Umbilical cord (tissue), 2 donors: ENCODE data around the gene CACTIN. TPM values are rescaled to one million over a fixed set of nuclear protein-coding genes. Genes with fewer than 3 reads are reported as not detected.
A peak's percentile ranks its signal among the peaks of the same experiment; 100 is the strongest.

Source experiments
- DNase-seq: peaks from one replicate; pipeline ENCODE4 v3.0.0-alpha.2; 2015; ENCODE audit warnings: low spot score
- total RNA-seq: library from RNA; depleted of rRNA; stranded (reverse); fragments of >200 nt; gene quantifications from one replicate; pipeline ENCODE4 v1.2.3, GENCODE V29; 2014; ENCODE audit warnings: low replicate concordance; ENCODE audit not compliant: insufficient read depth

CACTIN gene
- total RNA-seq, 1 donor from 2014 or later = 17.1 TPM

DNA sequence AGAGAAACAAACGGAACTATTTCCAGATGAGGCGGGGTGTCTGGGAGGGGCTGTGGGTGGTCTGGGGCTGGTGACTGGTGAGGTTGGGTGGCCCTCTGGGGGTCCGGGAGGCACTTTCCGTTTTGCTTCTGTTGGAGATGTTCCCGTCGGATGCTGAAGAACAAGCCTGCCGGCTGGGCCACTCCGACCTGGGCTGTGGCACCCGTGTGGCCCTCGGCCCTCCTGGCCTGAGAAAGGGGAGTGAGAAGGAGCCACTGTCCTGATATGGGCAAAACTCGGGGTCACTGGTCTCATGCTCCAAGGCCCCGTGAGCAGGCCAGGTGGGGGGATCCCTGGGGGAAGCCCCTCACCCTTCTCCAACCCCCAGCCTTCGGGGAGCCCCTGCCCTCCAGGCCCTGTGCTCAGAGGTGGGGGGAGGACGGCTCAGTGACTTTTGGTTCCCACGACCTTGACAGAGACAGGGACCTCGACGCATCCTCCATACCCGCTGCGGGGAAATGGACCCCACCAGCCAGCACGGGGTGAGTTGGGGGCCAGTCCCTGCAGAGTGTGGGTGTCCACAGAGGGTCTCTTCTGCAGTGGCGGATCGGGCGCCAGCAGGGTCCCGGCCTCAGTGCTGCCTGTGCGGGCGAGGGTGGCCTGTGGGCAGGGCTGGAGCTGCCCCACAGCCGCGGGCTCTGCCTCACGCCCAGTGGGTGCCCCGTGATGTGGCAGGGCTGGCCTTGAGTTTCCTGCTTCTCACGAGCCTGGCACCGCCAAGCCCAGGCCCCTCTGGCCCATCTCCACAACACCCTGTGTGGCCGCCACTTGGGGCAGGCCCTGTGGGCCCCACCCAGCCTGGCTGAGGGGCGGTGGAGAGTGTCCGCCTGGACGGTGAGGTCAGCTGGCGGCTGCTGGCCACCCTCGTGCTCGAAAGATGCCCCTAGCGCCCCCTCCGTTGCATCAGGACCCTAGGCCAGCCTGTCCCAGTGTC, 15.6 kb downstream of the CACTIN start:
- no peak for DNase-seq

DNA sequence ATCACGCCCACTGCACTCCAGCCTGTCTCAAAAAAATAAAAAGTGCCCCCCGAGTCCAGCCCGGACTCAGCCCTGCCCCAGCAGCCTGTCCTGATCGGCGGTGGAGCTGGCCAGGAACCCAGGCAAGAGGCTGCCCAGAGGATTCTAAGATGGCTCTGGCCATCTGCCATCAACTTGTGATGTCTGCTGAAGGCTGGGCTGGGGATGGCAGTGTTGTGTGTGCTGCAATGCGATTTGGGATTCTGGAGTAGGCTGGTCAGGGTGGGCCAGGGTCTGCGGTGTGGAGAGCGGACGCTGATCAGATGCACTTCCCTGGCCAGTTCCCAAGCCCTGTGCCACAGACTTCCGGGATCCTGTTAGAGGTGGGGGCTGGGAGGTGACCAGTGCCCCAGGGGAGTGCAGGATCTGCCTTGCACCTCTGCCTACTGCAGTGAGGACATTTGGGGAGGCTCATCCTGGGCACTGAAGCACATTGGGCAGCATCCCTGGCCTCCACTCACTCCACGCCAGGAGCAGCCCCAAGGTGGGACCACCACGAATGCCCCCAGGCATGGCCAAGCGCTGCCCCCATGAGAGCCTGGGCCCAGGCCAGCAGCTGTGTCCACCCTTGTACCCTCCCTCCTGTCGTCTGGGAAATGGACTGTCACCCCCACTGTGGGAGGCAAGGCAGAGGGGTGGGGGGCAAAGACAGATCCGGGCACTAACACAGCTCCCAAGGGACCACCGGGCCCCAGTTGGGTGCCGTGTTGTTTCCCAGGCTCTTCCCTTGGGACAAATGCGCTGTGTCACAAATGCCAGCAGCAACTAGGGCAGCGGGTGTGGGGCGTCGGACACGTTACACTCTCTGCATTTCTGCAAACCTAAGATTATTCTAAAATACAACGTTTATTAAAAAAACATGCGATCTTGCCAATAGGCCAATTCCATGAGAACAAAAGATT, 16.5 kb downstream of the CACTIN start:
- DNase-seq = no peak

GRCh38 chr19:3608750-3609322, 17.8 kb downstream of the CACTIN start:
- no peak for DNase-seq

GRCh38 chr19:3608079-3608641, 18.4 kb downstream of the CACTIN start:
- DNase-seq = no peak

GRCh38 chr19:3607303-3608078, 19.1 kb downstream of the CACTIN start:
- peak; percentile 25 for DNase-seq

DNA sequence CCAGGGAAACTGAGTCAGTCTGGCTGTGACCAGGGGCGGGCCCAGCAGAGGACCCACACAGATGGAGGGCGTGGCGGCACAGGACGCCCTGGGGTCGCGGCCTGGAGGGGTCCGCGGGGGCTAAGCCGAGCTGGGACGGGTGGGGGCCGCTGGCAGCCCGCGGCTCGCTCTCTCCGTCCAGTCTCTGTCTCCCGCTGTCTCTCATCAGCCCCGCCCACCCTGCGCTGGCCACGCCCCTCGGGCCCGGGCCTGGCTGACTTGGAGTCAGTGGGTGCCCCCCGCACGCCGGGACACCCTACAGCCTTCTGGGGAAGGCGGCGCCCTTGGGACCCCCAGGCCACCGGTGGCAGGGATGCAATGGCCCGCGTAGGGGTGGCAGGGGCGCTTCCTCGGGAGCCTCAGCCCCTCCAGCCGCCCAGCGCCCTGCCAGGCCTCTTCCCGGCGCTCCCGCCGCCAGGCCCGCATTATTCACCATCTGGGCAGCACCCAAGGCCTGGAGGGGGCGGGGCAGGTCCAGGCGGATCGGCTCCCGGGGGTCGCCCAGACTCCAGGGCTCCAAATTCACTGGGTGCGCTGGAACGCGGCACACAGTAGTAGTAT, 19.8 kb downstream of the CACTIN start, which contains the start of gene TBXA2R:
Gene TBXA2R, minus strand, starts transcription at position 186 of the 600 bp plus-strand sequence. CDS start 6,241 bp downstream, outside the sequence.
- peak; percentile 63 for DNase-seq

GRCh38 chr19:3606174-3606689, 20.4 kb downstream of the CACTIN start:
- no peak for DNase-seq

DNA sequence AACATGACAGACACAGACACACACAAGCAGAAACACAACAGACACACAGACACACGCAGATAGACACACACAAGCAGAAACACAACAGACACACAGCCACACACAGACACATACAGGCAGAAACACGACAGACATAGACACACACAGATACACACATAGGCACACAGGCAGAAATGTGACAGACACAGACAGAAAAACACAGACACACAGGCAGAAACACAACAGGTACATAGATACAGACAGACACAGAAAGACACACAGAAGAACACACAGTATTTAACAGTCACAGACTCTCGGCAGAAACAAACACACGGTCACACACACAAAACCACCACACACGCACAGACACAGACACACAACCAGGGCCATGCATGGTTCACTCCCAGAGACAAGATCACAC, 20.8 kb downstream of the CACTIN start:
- DNase-seq = no peak

DNA sequence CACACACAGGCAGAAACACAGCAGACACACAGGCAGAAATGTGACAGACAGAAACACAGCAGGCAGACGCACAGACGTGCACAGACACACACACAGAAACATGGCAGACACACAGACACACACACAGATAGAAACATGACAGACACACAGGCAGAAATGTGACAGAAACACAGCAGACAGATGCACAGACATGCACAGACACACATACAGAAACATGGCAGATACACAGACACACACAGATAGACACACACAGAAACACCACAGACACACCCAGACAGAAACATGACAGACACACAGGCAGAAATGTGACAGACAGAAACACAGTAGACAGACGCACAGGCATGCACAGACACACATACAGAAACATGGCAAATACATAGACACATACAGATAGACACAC, 21.2 kb downstream of the CACTIN start:
- DNase-seq = no peak

GRCh38 chr19:3604987-3605343, 21.6 kb downstream of the CACTIN start:
- no peak for DNase-seq

- no peak for DNase-seq
Measured at GRCh38 chr19:3604227-3604986, 22.2 kb downstream of the CACTIN start.

DNA sequence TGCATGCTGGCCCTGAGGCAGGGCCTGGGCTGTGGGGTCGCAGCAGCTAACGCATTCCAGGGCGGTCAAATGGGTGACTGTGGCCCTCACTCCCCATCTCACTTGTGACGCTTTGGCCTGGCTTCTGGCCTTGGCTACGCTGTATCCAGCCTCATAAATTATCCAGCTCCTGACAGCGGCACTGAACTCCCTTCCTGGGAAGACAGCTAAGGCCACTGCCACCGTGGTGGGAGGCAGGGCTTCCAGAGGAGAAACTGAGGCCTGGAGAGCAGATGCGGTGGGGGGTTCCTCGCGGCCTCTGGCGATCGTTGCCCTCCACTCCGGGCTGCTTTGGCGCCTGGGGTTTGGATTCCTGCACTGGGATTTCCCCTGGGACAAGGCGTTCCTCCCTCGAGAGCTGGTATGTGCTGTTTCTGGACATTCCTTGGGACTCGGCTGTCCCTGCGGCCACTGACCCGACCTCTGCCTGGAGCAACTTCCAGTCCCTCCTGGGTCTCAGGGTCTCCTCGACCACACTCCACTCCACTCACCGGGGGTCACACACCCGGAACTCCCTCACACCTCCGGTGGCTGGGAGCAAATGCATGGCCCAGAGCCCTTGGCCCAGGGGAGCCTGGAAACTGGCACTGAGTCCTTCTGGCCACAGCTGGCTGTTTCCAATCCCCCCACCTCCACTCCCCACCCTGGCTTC, 23.3 kb downstream of the CACTIN start:
- no peak for DNase-seq

DNA sequence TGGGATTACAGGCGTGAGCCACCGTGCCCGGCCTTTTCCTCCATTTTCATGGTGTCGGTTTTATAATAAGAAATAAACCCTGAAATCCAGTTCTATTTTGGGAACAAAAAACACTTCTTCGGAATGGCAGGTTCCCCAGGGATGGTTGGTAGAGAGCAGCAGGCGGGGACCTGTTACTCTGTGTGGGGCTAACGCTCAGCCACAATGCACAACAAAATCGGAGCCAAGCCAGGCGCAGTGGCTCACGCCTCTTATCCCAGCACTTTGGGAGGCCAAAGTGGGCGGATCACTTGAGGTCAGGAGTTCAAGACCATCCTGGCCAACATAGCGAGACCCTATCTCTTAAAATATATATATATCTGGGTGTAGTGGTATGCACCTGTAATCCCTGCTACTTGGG, 25.6 kb downstream of the CACTIN start:
- DNase-seq = no peak

DNA sequence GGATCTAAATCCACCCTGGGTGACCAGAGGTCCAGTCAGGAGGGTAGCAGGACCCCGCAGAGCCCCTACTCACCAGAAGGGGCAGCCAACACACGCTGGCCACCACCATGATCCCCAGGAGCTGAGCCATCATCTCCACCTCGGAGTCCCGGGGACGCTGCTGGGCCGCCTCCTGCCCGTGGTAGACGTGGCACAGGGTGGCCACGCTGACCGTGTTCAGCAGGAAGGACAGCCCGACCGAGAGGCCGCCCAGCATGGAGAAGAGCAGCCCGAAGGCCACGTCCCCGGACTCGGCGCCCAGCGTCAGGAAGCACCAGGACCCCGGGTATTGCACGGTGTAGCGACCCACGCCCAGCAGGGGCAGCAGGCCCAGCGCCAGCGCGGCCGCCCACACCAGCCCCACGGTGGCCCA, 26.8 kb downstream of the CACTIN start:
- DNase-seq = no peak

GRCh38 chr19:3595521-3596061, 31.0 kb downstream of the CACTIN start:
- DNase-seq = no peak

DNA sequence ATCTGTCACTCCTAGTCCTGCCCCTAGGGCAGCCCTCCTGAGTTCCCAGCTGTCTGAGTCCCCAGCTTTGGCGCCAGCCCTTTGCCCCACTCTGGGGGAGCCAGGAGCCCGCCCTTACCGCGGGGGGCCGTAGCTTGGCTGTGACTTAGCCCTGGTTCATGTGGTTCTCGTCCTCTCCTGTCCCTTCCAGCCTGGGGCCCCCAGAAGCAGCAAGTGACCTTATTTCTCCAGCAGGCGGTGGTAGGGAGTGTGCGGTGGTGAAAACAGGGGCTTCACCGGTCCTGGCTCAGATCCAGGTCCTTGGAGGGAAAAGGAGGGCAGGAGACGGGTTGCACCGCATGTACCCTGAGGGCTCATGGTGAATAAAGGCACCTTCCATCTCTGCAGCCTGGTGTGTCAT, 33.4 kb downstream of the CACTIN start:
- no peak for DNase-seq

DNA sequence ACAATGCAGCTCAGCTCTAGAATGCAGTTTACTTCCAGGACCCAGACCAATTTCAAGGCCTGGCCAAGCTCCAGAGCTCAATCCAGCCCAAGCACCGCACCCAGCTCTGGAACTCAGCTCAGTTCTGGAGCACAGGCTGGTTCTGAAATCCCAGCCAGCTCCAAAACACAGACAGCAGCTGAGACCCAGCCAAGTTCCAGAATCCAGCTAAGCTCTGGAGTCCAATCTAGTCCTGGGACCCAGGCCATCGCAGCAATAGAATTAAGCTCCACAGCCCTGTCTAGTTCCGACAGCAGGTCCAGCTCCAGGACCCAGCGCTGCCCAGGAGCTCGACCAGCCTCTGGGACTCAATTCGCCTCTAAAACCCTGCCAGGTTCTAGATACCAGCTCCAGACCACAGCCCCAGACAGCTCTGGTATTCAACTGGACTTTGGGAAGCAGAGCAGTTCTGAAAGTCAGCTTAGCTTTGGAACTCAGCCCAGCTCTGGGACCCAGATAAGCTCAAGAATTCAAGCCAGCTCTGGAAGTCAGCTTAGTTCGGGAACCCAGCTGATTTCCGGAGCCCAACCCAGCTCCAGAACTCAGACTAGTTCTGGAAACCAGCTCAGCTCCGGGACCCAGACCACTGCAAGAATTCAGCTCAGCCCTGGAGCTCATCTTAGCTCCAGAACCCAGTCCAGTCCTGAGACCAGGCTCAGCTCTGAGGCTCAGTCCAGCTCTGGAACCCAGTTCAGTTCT, 34.5 kb downstream of the CACTIN start:
- DNase-seq = no peak
